ENCODE results near the gene DZIP1L.
A peak's percentile ranks its signal among the peaks of the same experiment; 100 is the strongest.
"Not testable (repeated sequence)": the region's sequence is repeated elsewhere in the genome, so short reads cannot be mapped to it uniquely, and the experiment has no call there.

The DZIP1L gene, protein sequence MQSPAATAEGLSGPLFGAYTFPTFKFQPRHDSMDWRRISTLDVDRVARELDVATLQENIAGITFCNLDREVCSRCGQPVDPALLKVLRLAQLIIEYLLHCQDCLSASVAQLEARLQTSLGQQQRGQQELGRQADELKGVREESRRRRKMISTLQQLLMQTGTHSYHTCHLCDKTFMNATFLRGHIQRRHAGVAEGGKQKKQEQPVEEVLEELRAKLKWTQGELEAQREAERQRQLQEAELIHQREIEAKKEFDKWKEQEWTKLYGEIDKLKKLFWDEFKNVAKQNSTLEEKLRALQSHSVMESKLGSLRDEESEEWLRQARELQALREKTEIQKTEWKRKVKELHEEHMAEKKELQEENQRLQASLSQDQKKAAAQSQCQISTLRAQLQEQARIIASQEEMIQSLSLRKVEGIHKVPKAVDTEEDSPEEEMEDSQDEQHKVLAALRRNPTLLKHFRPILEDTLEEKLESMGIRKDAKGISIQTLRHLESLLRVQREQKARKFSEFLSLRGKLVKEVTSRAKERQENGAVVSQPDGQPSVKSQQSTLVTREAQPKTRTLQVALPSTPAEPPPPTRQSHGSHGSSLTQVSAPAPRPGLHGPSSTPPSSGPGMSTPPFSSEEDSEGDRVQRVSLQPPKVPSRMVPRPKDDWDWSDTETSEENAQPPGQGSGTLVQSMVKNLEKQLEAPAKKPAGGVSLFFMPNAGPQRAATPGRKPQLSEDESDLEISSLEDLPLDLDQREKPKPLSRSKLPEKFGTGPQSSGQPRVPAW

DNA sequence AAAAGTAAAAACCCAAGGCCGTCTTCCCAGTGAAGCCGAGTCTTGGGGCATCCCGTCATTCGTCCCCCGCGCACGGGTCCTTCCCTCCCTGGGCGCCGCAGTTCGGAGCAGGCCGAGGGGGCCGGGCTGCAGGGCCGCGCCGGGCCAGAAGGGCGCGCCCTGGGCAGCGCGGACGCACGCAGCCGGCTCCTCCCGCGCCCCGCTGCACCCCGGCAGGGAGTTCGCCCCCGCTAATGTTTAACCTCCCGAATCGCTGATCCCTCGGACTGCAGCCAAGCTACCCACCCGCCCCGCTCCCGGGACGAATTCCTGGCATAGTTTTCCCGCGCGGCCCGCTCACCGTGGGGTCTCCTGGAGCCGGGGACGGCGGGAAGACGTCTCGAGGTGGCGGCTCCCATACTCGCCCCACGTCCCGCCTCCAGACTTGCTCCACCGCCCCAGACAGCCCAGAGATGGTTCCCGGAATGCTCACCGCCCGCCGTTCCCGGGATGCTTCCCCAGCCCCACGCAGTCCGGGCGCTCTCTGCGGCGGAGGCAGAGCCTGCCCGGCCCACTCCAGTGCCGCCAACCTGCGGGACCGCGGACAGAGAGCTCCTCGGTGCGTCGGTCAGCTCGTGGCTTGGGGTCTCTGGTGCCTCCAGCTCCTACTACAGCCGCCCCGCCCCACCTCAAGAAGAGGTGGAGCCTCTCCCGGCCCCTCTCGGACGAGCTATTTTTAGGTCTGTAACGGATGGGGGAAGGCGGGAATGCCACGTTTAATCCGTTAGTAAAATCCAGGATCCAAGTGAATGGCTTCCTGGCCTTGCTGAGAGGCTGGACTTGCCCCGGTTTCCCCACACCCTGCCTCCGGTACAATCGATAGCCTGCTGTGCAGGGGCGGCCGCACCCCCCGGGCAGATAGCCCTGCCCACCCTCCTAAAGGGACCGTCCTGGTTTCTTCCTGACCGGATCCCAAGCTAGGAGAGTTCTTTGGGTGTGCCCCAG lies at the start of gene DZIP1L:
TSS of gene DZIP1L (minus strand) at position 621 of the 984 bp plus-strand sequence. CDS start 11,637 bp downstream, outside the sequence.
- DNase-seq (ENCODE audit: low spot score), result peak; percentile 74

- DNase-seq (ENCODE audit: low spot score), result no peak
Observed at GRCh38 chr3:138165061-138165460, 49.7 kb upstream of the DZIP1L start.

DNA sequence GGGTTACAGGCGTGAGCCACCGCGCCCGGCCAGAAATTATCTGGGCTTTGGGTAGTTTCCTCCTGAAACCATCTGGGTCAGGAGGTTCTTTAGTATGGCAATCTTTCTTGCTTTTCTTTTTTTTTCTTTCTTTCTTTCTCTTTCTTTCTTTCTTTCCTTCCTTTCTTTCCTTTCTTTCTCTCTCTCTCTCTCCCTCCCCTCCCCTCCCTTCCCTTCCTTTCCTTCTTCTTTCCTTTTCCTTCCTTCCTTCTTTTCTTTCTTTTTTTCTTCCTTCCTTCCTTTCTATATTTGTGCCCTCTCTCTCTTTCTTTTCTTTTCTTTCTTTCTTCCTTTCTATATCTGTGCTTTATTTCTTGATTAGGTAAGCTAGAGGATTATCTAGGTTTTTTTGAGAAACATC lies 42.3 kb upstream of the DZIP1L start:
- DNase-seq (ENCODE audit: low spot score), result no peak

DNA sequence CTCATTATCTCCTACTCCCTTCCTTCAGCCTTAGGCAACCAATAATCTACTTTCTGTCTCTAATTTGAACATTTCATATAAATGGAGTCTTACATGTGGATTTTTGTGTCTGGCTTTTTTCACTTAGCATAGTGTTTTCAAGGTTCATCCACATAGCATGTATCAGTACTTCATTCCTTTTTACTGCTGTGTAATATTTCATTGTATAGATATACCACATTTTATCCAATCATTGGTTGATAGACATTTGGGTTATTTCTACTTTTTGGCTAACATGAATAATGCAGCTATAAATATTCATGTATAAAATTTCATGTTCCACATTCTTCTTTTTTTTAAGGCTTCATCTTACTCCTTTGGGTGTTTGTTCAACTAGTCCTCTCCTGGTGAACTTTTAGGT lies 39.1 kb upstream of the DZIP1L start:
- DNase-seq (ENCODE audit: low spot score), result no peak

GRCh38 chr3:138148503-138148902 lies 33.1 kb upstream of the DZIP1L start:
- DNase-seq (ENCODE audit: low spot score), result no peak

DNA sequence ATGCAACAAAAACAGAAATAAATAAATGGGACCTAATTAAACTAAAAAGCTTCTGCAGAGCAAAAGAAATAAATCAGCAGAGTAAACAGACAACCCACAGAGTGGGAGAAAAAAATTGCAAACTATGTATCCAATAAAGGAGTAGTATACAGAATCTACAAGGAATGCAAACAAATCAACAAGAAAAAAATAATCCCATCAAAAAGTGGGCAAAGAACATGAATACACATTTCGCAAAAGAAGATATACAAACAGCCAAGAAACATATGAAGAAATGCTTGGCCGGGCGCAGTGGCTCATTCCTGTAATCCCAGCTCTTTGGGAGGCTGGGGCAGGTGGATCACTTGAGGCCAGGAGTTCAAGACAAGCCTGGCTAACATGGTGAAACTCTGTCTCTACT lies 26.8 kb upstream of the DZIP1L start:
- not testable (repeated sequence) for DNase-seq (ENCODE audit: low spot score)

DNA sequence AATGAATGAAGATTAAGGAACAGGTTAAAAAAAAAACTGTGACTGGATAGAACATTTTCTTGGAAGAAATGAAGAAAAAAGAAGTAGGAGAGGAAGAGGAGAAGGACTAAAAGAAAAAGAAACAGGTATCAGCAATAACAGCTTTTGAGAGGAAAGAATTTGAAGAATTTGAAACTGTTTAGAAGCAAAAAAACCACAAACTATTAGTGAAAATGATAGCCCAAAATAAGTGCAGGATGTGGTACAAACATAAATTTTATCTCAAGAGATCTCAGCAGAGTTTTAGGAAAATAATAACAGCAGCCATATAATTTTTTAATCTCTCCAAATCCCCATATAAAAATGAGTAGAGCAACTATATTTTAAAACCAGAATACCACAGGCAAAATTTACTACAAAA lies 25.5 kb upstream of the DZIP1L start:
- no peak for DNase-seq (ENCODE audit: low spot score)

GRCh38 chr3:138139691-138140090 lies 24.3 kb upstream of the DZIP1L start:
- DNase-seq (ENCODE audit: low spot score), result no peak

DNA sequence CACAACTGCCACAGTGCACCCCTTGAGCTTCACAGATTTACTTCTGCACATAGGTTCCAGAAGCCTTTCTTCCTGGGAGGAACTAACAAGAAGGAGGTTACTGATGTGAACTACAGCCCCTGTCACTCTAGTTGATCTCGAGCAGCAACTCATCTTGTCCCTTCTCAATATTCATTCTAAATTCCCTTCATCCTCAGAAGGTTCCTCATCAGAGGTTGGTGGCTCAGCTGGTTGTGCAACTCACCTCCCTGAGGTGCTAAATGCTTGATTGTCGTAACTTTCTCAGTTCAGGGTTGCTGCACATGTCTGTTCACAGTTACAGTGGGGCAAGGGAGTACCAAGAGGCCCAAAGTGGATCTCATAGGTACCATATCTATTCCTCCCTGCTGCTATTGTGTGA lies 22.5 kb upstream of the DZIP1L start:
- no peak for DNase-seq (ENCODE audit: low spot score)

- DNase-seq (ENCODE audit: low spot score), result no peak
Observed at GRCh38 chr3:138136201-138136600, 20.8 kb upstream of the DZIP1L start.

DNA sequence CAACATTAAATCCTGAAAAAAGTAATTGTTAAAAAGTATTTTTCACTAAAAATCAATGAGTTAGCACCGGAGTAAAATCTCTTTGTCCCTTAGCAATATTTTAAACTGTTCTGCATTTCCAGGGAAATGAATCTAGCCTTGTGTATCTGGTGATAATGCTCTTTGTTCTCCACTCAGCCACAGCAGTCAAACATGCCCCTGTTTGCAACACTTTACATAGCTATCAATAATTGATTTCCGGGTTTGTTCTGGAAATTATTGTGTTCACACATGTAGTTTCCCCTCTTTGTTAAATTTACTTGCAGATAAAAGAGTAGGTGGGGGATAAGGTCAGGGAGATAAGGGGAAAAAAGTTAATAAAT lies 20.4 kb upstream of the DZIP1L start:
- no peak for DNase-seq (ENCODE audit: low spot score)

DNA sequence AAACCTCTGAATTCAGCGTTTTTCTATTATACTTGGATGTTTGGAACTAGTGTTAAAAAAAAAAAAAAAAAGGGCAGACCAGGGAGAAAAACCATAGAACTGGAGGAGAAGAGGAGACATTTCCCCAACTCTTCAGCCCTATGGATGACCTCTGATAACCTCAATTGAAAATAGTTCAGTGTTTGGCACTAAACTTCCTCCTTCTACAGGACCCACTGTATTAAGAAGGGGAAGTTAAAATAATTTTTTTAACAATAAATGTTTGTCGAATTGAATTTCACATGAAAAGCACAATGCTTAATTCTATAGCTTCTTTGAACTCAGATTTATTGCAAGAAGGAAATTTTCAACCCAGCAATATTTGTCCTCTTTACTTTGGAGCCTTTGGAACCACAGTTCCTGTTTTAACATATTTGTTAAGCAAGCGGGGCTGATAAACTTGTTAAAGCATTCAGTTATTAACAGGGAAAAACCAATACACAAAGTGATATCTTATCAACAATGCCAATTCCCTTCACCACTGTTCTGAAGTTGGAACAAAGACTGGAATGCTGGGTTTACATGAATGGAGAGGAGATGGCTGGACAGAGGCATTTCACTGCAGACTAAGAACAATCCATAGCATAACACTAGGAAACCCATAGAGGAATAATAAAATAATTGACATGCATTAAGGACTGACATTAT lies 19.9 kb upstream of the DZIP1L start:
- no peak for DNase-seq (ENCODE audit: low spot score)

DNA sequence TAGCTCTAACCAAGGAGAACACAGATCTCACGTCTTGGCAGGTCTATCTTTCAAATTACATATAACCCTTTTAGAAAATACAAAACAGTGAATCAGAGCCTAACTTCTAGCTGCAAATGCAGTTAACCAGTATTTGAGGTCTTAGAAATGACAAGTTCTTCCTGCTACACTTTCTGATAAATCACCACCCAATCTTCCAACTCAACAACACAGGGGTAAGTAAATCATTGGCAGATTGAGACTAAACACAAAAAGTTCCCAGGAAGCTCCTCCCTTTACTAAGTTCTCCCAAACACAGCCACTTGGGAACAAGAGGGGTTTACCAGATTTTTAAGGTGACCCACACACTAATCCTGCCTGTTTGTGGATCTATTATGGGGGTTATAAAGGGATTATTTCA lies 16.8 kb upstream of the DZIP1L start, which contains the start of gene A4GNT:
TSS of gene A4GNT (minus strand) at position 152 of the 400 bp plus-strand sequence. CDS start 1,134 bp downstream, outside the sequence.
- no peak for DNase-seq (ENCODE audit: low spot score)

- DNase-seq (ENCODE audit: low spot score), result no peak
Observed at GRCh38 chr3:138127636-138128365, 12.4 kb upstream of the DZIP1L start.

DNA sequence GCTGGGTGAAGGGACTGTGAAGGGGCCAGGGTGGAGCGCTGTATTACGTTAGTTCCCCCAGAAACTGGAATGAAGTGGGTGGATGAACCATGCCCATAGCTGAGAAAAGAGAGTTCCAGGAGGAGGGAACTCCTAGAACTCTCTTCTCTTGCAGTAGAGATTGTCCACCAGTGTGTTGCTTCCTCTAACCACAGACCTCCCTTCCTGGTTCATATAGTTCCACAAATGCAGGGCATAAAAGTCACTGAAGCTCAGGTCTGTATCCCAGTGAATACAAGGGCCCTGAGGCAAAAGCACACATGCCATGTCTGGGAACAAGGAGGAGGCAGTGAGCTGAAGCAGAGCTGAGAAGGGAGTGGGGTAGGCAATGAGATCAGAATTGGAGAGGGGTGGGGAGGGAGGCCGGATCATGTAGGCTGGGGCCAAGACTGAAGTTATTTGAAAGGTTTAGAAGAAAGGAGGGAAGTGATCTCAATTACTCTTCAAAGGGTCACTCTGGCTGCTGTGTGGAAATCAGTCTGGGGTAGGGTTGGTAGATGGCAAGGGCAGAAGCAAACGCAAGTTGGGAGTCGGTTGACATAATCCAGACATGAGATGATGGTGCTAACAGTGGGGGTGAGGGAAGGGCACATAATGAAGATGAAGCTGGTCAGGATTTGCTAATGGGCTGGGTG lies 10.3 kb upstream of the DZIP1L start:
- no peak for DNase-seq (ENCODE audit: low spot score)

GRCh38 chr3:138124706-138125355 lies 9.4 kb upstream of the DZIP1L start:
- peak; percentile 42 for DNase-seq (ENCODE audit: low spot score)

DNA sequence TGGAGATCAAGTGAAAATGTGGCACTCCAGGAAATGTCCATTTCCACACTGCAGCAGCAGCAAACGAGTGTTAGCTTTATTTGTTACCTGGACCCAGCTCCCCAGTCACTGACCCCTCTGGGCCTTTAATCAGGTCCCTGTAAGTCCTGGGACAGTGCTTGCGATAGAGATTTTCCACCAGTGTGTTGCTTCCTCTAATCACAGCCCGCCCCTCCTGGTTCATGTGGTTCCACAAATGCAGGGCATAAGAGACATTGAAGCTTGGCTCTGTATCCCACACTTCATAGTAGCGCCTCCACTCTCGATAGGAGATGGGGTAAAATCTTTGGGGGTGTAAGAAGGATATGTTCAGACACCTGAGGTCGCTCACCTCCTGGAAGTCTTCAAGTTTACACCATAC lies 8.8 kb upstream of the DZIP1L start:
- no peak for DNase-seq (ENCODE audit: low spot score)

- DNase-seq (ENCODE audit: low spot score), result no peak
Observed at GRCh38 chr3:138119423-138119766, 4.0 kb upstream of the DZIP1L start.

- DNase-seq (ENCODE audit: low spot score), result peak; percentile 64
Observed at GRCh38 chr3:138118612-138119422, 3.4 kb upstream of the DZIP1L start.

Measured in hepatic stellate cell (primary cell).